Mammary epithelial cell (primary cell): ENCODE measurements around the gene CCBE1.

Experiments used
- EZH2 ChIP-seq: IDR thresholded peaks from 2 replicates; pipeline ENCODE4 v1.6.1; 2012; ENCODE audit warnings: low read length, inconsistent platforms, borderline replicate concordance
- TF ChIP-seq, protein P1 (sequence below), 2 donors: IDR thresholded peaks in 1 of 2; conservative IDR thresholded peaks in 1 of 2; 2 replicates each; pipeline ENCODE4 v1.5.1; 2011 to 2012; ENCODE audit warnings: inconsistent platforms in 2 of 2, low read length in 2 of 2, mild to moderate bottlenecking in 2 of 2, control low read depth in 1 of 2, low read depth in 1 of 2; ENCODE audit not compliant: insufficient read depth in 1 of 2; ENCODE audit errors: extremely low read depth in 1 of 2

DNA sequence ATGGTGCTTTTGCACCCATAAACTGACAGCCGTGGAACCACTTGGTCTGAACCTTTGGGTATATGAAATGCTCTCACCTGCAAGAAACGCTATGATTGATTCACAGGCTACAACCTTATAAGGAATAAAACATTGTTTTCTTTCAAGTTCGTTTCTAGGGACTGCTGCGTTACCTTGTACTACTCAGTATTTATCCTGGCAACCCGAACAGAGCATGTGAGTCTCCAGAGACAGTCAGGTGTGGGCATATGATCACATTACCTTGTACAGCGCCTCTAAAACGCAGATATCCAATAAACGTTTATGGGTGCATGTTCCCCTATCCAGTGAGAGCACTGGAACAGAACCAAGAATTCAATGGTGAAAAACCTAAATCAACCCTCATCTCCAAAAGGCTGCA, 1.7 kb downstream of the CCBE1 start:
- TF ChIP-seq, protein P1, sequence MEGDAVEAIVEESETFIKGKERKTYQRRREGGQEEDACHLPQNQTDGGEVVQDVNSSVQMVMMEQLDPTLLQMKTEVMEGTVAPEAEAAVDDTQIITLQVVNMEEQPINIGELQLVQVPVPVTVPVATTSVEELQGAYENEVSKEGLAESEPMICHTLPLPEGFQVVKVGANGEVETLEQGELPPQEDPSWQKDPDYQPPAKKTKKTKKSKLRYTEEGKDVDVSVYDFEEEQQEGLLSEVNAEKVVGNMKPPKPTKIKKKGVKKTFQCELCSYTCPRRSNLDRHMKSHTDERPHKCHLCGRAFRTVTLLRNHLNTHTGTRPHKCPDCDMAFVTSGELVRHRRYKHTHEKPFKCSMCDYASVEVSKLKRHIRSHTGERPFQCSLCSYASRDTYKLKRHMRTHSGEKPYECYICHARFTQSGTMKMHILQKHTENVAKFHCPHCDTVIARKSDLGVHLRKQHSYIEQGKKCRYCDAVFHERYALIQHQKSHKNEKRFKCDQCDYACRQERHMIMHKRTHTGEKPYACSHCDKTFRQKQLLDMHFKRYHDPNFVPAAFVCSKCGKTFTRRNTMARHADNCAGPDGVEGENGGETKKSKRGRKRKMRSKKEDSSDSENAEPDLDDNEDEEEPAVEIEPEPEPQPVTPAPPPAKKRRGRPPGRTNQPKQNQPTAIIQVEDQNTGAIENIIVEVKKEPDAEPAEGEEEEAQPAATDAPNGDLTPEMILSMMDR (conservative IDR thresholded peaks at IDR 0.05 in 1 of 2, IDR thresholded peaks at IDR 0.05 in 1 of 2; ENCODE audit: extremely low read depth in 1 of 2, insufficient read depth in 1 of 2, low read depth in 1 of 2, low read length in 2 of 2): no peak
- TF ChIP-seq EZH2: no peak
